SKM-1 (cell line): ENCODE data around the gene TRAPPC8.
A peak's percentile ranks its signal among the peaks of the same experiment; 100 is the strongest.
"Not testable (repeated sequence)": the region's sequence is repeated elsewhere in the genome, so short reads cannot be mapped to it uniquely, and the experiment has no call there.

Experiments used
- DNase-seq: peaks from one replicate; lab custom pipeline; 2025; ENCODE audit not compliant: unreplicated experiment; lab: John Stamatoyannopoulos, UW

The TRAPPC8 gene, protein sequence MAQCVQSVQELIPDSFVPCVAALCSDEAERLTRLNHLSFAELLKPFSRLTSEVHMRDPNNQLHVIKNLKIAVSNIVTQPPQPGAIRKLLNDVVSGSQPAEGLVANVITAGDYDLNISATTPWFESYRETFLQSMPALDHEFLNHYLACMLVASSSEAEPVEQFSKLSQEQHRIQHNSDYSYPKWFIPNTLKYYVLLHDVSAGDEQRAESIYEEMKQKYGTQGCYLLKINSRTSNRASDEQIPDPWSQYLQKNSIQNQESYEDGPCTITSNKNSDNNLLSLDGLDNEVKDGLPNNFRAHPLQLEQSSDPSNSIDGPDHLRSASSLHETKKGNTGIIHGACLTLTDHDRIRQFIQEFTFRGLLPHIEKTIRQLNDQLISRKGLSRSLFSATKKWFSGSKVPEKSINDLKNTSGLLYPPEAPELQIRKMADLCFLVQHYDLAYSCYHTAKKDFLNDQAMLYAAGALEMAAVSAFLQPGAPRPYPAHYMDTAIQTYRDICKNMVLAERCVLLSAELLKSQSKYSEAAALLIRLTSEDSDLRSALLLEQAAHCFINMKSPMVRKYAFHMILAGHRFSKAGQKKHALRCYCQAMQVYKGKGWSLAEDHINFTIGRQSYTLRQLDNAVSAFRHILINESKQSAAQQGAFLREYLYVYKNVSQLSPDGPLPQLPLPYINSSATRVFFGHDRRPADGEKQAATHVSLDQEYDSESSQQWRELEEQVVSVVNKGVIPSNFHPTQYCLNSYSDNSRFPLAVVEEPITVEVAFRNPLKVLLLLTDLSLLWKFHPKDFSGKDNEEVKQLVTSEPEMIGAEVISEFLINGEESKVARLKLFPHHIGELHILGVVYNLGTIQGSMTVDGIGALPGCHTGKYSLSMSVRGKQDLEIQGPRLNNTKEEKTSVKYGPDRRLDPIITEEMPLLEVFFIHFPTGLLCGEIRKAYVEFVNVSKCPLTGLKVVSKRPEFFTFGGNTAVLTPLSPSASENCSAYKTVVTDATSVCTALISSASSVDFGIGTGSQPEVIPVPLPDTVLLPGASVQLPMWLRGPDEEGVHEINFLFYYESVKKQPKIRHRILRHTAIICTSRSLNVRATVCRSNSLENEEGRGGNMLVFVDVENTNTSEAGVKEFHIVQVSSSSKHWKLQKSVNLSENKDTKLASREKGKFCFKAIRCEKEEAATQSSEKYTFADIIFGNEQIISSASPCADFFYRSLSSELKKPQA (N-terminal part only)

DNA sequence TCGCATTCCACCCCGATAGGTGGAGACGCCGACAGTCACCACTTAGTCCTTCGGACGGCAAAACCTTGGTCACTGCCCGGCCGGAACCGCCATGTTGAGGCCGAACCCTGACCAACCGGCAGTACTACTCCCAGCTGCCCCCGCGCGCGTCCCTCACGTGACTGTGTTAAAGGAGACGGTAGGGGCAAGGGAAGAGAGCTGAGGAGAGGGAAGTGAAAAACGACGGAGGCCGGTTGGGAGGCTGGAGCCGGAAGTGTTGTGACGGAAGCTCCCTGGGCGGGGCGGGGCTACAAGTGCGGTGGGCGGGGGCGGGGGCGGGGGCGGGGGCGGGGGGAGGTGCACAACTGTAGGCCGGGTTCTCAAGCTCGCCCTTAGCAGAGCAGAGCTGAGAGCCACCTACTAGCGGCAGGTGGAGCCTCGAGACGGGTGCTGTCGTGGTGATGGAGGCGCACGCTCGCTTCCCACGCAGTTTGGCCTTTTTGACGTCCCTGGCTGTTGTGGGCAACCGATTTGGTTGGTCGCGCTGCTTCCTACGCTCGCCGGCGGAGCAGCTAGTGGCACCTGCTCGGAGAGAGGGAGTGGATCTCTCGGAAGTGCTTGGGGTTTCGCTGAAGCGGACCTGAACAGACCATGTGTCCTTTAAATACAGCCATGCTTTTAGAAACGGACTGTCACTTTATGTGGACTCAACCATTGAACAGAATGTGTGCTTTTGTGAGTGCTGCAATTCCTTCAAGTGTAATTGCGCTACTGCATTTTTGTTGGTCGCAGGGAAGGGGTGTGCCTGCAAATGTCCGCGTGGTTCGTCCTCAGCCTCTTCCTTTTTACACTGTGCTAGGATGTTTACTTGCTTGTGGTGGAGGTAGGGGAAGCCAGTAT lies at the start of gene TRAPPC8:
TRAPPC8 (minus strand) TSS at position 130 of the 879 bp plus-strand sequence. CDS start 364 bp downstream, outside the sequence.
- DNase-seq = peak; percentile 97

DNA sequence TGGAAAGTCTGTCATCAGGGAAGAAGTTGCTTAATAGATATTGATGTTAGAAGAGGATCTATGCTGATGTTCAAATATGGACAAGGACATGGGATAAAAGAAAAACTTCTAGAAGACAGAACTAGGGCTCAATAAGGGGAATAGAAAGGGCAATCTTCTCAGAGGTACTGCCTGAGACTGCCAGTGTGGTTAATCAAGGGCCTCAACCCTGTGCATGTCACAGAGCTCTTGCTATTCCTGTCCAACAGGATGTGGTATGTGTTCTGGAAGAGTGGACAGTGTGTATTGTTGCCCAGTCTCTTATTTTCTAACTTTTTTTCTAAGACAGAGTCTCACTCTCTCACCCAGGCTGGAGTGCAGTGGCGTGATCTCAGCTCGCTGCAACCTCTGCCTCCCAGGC lies 47.9 kb upstream of the TRAPPC8 start:
- DNase-seq = no peak

DNA sequence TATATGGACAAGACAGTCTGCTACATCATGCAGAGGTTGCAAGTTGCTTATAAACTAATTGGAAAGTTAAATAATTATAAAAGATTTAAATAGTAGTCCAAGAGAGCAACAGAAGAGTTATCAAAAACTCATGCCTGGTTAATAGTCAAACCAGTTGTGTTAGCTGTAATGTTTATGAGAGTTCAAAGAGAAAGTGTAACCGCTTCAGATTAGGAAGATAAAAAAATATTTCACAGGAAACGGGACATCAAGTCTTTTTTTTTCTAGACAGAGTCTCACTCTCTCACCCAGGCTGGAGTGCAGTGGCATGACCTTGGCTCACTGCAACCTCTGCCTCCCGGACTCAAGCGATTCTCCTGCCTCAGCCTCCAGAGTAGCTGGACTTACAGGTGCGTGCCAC lies 41.0 kb upstream of the TRAPPC8 start:
- no peak for DNase-seq

DNA sequence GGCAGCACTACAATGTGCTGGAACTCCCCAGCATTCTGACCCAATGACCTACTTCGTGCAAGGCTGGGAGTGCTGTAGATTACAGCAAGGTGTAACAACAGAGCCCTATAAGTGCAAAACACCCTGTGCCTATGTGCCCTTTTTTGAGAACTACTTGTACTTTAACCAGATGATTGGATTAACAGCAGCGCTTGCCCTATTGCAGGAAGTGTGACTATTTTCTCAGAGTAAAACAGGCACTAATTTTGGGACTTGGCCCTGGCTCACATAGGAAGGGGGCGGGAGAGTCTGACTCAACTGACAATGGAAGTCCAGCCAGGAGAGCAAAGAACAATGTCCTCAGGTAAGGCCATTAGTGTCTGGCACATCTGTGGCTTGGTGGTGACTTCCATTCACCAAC lies 40.1 kb upstream of the TRAPPC8 start:
- DNase-seq = no peak

DNA sequence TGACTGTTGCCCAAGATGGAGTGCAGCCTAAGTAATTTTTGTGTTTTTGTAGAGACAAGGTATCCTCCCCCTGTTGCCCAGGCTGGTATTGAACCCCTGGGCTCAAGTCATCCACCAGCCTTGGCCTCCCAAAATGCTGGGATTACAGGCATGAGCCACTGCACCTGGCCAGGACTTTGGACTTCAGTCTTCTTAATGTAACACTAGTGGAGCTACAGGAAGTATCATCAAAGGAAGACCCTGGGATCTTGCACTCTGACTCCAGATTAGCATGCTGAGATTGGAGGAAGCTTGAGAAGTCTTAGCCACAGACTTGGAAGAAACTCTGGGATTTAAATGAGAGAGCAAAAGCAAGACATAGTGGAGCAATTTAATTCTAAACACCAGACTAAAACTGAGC lies 37.9 kb upstream of the TRAPPC8 start:
- no peak for DNase-seq

DNA sequence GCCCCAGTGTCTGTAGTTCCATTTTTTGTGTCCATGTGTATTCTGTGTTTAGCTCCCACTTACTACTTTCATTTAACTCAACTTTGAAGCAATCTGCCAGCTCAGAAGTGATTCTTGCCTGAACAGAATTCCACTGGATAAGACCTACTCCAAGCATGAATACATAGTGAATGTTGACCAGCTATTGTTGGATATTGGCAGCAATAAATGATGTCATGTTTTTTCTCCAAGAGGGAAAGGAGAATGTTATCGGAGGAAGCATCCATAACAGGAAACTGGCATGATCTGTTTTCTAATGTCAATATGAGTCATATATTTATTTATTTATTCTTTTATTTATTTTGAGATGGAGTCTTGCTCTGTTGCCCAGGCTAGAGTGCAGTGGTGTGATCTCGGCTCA lies 36.8 kb upstream of the TRAPPC8 start:
- no peak for DNase-seq

DNA sequence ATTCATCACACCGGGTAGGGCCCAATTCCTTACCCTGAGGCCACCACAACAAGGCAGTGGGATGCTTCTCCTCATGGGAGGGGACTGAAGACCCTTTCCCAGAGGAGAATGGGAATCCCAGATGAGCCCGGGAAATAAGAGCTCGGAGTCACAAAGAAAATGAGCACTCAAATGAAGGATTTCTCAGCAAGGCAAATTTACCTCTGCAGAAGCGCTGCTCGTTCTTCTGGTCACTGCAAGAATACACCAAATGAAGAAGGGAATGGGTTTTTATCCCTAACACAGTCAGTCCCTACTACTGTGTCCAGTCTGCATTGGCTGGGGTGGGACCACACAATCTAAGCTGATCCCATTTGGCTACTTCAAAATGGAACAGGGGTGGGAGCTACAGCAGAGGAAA lies 35.7 kb upstream of the TRAPPC8 start:
- no peak for DNase-seq

DNA sequence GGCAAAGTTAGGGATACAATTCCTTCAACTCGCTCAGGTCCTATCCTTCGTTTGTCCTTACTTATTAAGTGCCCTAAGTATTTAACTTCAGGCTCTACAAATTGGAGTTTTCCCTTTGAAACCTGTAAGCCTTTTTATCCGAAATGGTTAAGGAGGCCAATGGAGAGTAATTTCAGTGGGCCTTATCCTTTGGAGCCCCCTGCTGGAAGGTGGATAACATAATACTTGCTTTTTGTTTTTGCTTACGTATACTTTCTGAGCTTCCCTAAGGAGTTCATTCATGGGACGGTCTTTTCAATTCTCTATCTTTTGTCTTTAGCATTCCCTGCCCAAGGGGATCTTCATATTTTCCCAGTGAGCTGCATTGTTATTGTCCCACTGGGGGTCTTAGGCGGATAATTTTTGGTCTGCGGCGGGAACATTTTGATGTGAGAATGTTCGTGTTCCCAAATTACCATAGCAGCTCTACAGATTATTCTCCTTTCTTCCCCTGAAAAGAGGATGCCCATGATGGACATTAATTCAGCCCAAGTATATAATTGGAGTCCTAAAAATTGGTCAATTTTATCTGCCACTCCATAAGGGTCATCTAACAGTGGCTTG lies 34.4 kb upstream of the TRAPPC8 start:
- DNase-seq = peak; percentile 41

DNA sequence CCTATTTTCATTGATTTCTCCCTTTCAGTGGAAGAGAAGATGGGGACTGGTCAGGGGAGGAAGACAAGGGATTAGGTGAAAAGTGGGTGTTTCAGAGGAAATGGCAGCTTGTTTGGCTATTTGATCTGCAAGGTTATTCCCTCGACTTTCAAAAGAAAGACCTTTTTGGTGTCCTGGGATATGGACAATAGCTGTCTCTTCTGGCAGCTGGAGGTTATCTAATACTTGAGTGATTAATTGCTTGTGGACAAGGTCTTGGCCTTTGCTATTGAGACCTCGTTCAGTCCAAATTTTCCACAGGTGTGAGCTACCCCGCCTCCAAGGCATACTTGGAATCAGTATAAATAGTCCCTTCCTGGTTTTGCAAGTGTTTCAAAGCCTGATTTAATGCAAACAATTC lies 33.3 kb upstream of the TRAPPC8 start:
- no peak for DNase-seq

DNA sequence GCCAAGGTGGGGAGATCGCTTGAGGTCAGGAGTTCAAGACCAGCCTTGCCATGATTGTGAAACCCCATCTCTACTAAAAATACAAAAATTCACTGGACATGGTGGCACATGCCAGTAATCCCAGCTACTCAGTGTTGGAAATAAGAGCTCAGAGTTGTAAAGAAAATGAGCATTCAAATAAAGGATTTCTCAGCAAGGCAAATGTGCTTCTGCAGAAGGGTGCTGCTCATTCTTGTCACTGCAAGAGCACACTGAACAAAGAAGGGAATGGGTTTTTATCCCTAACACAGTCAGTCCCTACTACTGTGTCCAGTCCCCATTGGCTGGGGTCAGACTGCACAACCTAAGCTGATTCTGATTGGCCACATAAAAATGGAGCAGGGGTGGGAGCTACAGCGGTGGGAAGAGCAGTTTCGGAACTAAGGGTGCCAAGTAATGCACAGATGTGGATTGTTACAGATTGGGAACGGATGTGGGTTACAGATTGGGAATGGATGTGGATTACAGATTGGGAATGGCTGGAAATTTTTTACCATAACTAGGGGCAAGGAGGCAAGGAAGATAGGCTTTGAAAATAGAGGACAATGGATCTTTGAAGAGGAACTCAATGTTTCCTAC lies 31.1 kb upstream of the TRAPPC8 start:
- DNase-seq = no peak

DNA sequence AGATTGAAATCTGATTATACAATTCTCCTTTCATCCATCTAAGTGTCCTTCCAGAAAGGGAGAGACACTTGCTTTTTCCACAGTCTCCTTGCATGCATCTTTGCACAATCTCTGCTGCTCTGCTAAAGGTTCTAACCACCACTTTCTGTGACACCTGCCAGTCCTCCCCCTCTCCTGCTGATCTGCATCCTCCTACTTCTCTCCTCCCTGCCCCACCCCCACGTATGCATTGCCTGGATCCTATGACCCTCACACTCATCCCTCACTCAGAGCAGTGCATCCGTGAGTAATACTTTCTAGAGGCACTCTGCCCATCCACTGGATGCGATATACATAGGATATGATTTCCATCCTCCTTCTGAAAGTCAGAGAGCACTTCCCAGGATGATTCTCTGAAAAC lies 27.7 kb upstream of the TRAPPC8 start:
- DNase-seq = no peak

DNA sequence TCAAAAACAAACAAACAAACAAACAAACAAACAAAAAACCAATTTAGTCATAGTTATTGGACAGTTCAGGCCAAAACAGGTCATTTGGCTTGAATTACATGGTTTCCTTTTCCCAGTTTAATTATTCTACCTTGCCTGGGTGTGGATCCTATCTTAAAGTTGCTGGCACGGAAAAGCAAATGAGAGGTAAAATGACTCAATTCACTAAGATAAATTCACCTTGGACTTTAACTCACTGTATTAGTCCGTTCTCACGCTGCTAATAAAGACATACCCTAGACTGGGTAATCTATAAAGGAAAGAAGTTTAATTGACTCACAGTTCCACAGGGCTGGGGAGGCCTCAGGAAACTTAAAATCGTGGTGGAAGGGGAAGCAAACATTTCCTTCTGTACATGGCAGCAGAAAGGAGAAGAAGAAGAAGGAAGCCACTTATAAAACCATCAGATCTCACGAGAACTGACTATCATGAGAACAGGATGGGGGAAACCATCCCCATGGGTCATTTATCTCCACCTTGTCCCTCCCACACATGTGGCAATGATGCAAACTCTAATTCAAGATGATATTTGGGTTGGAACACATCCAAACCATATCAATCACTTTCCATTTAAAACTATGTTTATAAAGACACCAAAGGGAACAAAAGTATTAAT lies 22.5 kb upstream of the TRAPPC8 start:
- DNase-seq = no peak

DNA sequence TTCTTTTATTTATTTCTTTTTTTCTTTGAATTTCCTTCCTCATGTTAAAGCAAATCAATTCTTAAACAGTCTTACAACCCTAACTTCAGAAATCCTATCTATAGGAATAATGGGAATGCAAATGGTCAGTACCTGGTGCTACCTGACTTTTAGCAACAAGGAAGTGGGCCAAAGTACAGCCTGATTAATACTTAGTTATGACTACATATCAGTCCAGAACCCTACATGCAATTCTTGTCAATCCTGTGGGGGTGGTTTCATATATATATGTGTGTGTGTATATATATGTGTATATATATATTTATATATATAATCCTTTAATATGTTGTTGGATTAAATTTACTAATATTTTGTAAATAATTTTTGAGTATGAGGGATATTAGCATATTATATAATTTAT lies 14.8 kb upstream of the TRAPPC8 start:
- DNase-seq = no peak

DNA sequence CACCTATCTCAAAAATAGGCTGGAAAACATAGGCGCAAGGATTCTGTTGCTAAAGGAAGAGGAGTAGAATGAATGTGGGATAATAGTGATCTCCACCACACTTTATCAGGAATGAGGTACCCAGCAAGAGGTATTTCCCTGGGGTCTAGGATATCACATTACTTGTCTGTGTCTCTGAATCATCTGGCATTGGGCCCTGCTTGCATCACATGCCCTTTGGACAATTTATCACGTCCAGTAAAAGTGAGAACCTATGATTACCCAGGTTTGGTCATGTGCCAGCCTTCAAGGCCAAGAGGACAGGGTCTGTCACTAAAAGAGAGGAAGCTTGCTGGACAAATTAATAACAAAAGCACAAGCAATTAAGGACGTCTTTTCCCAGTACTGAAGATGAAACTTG lies 11.4 kb upstream of the TRAPPC8 start:
- DNase-seq = no peak

DNA sequence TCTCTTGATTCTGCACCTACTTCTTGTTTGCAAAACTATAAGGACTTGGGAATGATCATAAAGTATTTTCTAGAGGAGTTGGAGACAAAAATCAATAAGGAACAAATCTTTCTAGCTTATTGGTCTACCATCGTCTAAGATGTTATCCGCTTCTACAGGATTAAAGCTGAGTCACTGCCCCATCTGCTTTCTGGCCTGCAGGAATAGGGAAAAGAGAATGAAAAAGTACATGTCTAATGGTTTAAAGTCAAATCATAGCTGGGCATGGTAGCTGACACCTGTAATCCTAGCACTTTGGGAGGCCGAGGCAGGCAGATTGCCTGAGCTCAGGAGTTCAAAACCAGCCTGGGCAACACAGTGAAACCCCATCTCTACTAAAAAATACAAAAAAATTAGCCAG lies 10.8 kb upstream of the TRAPPC8 start:
- DNase-seq = not testable (repeated sequence)

DNA sequence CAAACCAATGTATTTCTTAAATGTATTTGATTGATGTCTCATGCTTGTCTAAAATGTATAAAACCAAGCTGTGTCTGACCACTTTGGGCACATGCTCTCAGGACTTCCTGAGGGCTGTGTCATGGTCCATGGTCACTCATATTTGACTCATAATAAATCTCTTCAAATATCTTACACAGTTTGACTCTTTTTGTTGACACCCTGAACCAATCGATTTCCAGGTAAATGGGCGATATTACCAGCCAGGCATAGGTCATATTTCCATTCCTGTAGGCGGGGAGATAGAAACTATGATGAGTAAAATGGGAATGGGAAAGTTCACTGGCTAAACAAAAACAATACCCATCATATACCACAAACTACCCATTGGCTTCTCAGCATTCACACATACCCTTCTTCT lies 9.3 kb upstream of the TRAPPC8 start:
- no peak for DNase-seq

DNA sequence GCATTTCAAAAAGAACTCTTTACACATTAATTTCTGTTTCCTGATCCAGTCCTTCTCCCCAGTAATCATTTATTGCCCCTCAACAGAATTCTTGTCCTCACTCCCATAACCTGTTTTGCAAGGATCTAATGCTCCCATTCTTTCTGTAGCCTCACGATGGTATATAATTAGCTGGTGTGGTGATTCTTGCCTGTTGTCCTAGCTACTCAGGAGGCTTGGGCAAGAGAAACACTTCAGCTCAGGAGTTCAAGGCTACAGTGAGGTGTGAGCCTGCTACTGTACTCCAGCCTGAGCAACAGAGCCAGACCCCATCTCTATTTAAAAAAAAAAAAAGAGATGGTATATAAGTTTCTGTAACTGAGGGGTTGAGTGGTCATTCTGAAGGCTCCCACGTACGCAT lies 7.7 kb upstream of the TRAPPC8 start:
- DNase-seq = no peak

DNA sequence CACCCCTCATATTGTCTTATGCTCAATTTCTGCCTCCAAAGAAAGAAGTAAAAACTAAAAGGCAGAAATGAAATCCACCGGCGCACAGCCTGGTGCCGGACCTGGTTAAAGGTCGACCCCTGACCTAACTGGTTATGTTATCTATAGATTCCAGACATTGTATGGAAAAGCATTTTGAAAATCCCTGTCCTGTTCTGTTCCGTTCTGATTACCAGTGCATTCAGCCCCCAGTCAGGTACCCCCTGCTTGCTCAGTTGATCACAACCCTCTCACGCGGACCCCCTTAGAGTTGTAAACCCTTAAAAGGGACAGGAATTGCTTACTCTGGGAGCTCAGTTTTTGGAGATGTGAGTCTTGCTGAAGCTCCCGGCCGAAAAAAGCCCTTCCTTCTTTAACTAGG lies 5.4 kb upstream of the TRAPPC8 start:
- not testable (repeated sequence) for DNase-seq
